CD14-positive monocyte (primary cell): ENCODE data around the gene TMEM184A. TPM values are rescaled to one million over a fixed set of nuclear protein-coding genes. Genes with fewer than 3 reads are reported as not detected.

Experiments
- DNase-seq, 3 donors: peaks; one replicate each; pipeline ENCODE4 v3.0.0-alpha.2; 2011 to 2022
- H2AFZ ChIP-seq: 2 replicates; pipeline ENCODE4 v1.6.0; 2012; ENCODE audit warnings: mild to moderate bottlenecking, low read depth, low read length, inconsistent platforms; ENCODE audit not compliant: insufficient read depth, poor library complexity, severe bottlenecking
- H3K27ac ChIP-seq, 2 donors: 1 replicate in 1 of 2; 2 replicates in 1 of 2; pipeline ENCODE4 v1.5.1; 2012 to 2013; ENCODE audit warnings: low read length in 2 of 2, control low read depth in 1 of 2, inconsistent platforms in 1 of 2, low read depth in 1 of 2, mild to moderate bottlenecking in 1 of 2
- H3K27me3 ChIP-seq, 2 donors: one replicate each; pipeline versions ENCODE4 v1.6.0 to v1.6.1; 2011 to 2013; ENCODE audit warnings: low read length in 2 of 2; ENCODE audit not compliant: control insufficient read depth in 2 of 2, insufficient read depth in 2 of 2
- H3K36me3 ChIP-seq, 2 donors: replicated peaks in 1 of 2; 1 replicate in 1 of 2; 2 replicates in 1 of 2; pipeline versions ENCODE4 v1.5.1 to v1.6.1; 2012 to 2013; ENCODE audit warnings: low read length in 2 of 2, control low read depth in 1 of 2, inconsistent platforms in 1 of 2, mild to moderate bottlenecking in 1 of 2; ENCODE audit not compliant: insufficient read depth in 2 of 2, control insufficient read depth in 1 of 2
- H3K4me1 ChIP-seq, 2 donors: 1 replicate in 1 of 2; 2 replicates in 1 of 2; pipeline versions ENCODE4 v1.5.1 to v1.6.1; 2012 to 2013; ENCODE audit warnings: low read length in 2 of 2, control low read depth in 1 of 2, inconsistent platforms in 1 of 2, mild to moderate bottlenecking in 1 of 2, moderate library complexity in 1 of 2; ENCODE audit not compliant: insufficient read depth in 2 of 2, control insufficient read depth in 1 of 2
- H3K4me2 ChIP-seq: replicated peaks from 2 replicates; pipeline ENCODE3; 2012; ENCODE audit warnings: low read length, moderate library complexity, mild to moderate bottlenecking; ENCODE audit not compliant: poor library complexity, severe bottlenecking; ENCODE audit errors: extremely low read depth
- H3K4me3 ChIP-seq, 3 experiments: fragments of 200-600 bp in 1 of 3; sonication (generic) in 1 of 3; replicated peaks in 1 of 3; 1 replicate in 2 of 3; 2 replicates in 1 of 3; pipeline ENCODE4 v1.5.1; 2011 to 2013; ENCODE audit warnings: low read length in 3 of 3, mild to moderate bottlenecking in 3 of 3, control low read depth in 2 of 3, low read depth in 2 of 3, inconsistent platforms in 1 of 3, moderate library complexity in 1 of 3
- H3K79me2 ChIP-seq: 2 replicates; pipeline ENCODE4 v1.6.0; 2012; ENCODE audit warnings: mild to moderate bottlenecking, control low read depth, inconsistent platforms, low read length, moderate library complexity; ENCODE audit not compliant: insufficient read depth
- H3K9ac ChIP-seq: 2 replicates; pipeline ENCODE4 v1.6.0; 2017; ENCODE audit warnings: low read length, mild to moderate bottlenecking; ENCODE audit not compliant: insufficient read depth, poor library complexity, severe bottlenecking
- H3K9me3 ChIP-seq, 2 donors: replicated peaks in 1 of 2; 1 replicate in 1 of 2; 2 replicates in 1 of 2; pipeline versions ENCODE4 v1.5.1 to v1.6.1; 2012 to 2013; ENCODE audit warnings: low read length in 2 of 2, control low read depth in 1 of 2; ENCODE audit not compliant: control insufficient read depth in 1 of 2, insufficient read depth in 1 of 2
- H4K20me1 ChIP-seq: 2 replicates; pipeline ENCODE4 v1.6.0; 2012; ENCODE audit warnings: mild to moderate bottlenecking, low read length, control low read depth, moderate library complexity; ENCODE audit not compliant: insufficient read depth
- H3K27ac Mint-ChIP-seq, 7 donors: one replicate each; pipeline ENCODE4 v1.8.0; 2020; ENCODE audit warnings: mild to moderate bottlenecking in 7 of 7, mixed read lengths in 7 of 7, moderate library complexity in 6 of 7, inconsistent platforms in 2 of 7
- H3K27me3 Mint-ChIP-seq, 3 donors: one replicate each; pipeline ENCODE4 v1.8.0; 2021 to 2022; ENCODE audit warnings: low read depth in 3 of 3, mild to moderate bottlenecking in 3 of 3, mixed read lengths in 3 of 3, moderate library complexity in 3 of 3, inconsistent platforms in 1 of 3
- H3K36me3 Mint-ChIP-seq, 2 donors: one replicate each; pipeline ENCODE4 v1.8.0; 2020; ENCODE audit warnings: mixed read lengths in 2 of 2, inconsistent platforms in 1 of 2, mild to moderate bottlenecking in 1 of 2
- H3K4me1 Mint-ChIP-seq: one replicate; pipeline ENCODE4 v1.8.0; 2020; ENCODE audit warnings: mild to moderate bottlenecking, mixed read lengths
- H3K4me3 Mint-ChIP-seq, 2 donors: one replicate each; pipeline ENCODE4 v1.8.0; 2020; ENCODE audit warnings: mild to moderate bottlenecking in 2 of 2, mixed read lengths in 2 of 2, moderate library complexity in 1 of 2
- H3K9me3 Mint-ChIP-seq, 7 donors: one replicate each; pipeline ENCODE4 v1.8.0; 2020 to 2022; ENCODE audit warnings: mixed read lengths in 7 of 7, mild to moderate bottlenecking in 6 of 7, moderate library complexity in 6 of 7, inconsistent platforms in 2 of 7
- CTCF ChIP-seq: fragments of 200-600 bp; IDR thresholded peaks from one replicate; pipeline ENCODE4 v1.8.0; 2022; ENCODE audit warnings: antibody characterized with exemption, mild to moderate bottlenecking
- WGBS: methylation state at CpG from one replicate; pipeline ENCODE4 v1.1.5; 2013; ENCODE audit warnings: missing lambda C conversion rate; ENCODE audit not compliant: insufficient coverage; 5-methylcytosine and 5-hydroxymethylcytosine counted together
- intact Hi-C, 2 donors: fragments of 100-400 bp; cut with micrococcal nuclease; formaldehyde crosslinking; loops; one replicate each; pipeline versions ENCODE4 v1.15.0 to v1.15.1; 2023
- polyA plus RNA-seq, 3 donors: library from polyadenylated mRNA; depleted of rRNA in 1 of 3; unstranded in 2 of 3; stranded (reverse) in 1 of 3; fragments of 300-500 nt in 2 of 3; fragments of >200 nt in 1 of 3; fragmentation: Illumina TruSeq in 2 of 3; gene quantifications; 1 replicate in 2 of 3; 2 replicates in 1 of 3; pipeline ENCODE4 v1.2.3, GENCODE V29; 2012 to 2021

Gene TMEM184A
- polyA plus RNA-seq, 3 donors: not detected

GRCh38 chr7:1557006-1557405 is 1.0 kb upstream of the TMEM184A start:
- Histone ChIP-seq H3K27ac (no peak overlapping the region), H3K4me2 (no peak overlapping the region), H3K9ac (no peak overlapping the region), H3K9me3 (no peaks in the 10 kb centered on the region), H3K79me2 (no peaks in the 10 kb centered on the region), H3K4me1 (no peaks in the 10 kb centered on the region), H3K4me3 (no peak overlapping the region), H2AFZ (no peak overlapping the region), H3K36me3 (no peaks in the 10 kb centered on the region), H4K20me1 (no peaks in the 10 kb centered on the region), H3K27me3 (no peaks in the 10 kb centered on the region)
- TF ChIP-seq CTCF: no peak
- H3K9me3 Mint-ChIP-seq: peaks cover 0 to 3% (median 0%) of the 10 kb centered on the region in 7 donors
- no peak for DNase-seq
- H3K4me3 Mint-ChIP-seq: no peak overlapping the region
- no peaks in the 10 kb centered on the region for H3K36me3 Mint-ChIP-seq
- WGBS: 100% methylated on average over 6 of the region's 7 CpGs
- peaks cover 0 to 6% (median 2%) of the 10 kb centered on the region in 3 donors for H3K27me3 Mint-ChIP-seq
- H3K4me1 Mint-ChIP-seq: peaks cover 2% of the 10 kb centered on the region
- intact Hi-C loops: no loop called here
- H3K27ac Mint-ChIP-seq: no peak overlapping the region

- Histone ChIP-seq H3K27ac (no peak overlapping the region), H3K36me3 (no peaks in the 10 kb centered on the region), H3K4me2 (no peak overlapping the region), H3K9me3 (no peaks in the 10 kb centered on the region), H3K79me2 (no peaks in the 10 kb centered on the region), H2AFZ (no peak overlapping the region), H3K27me3 (no peaks in the 10 kb centered on the region), H4K20me1 (no peaks in the 10 kb centered on the region), H3K4me1 (no peaks in the 10 kb centered on the region), H3K9ac (no peak overlapping the region), H3K4me3 (no peak overlapping the region)
- Mint-ChIP-seq H3K36me3 (no peaks in the 10 kb centered on the region), H3K27me3 (peaks cover 0 to 6% (median 2%) of the 10 kb centered on the region in 3 donors), H3K4me3 (no peak overlapping the region), H3K27ac (peak overlapping the region in 1 of 7 donors; percentile 28), H3K4me1 (peaks cover 2% of the 10 kb centered on the region), H3K9me3 (peaks cover 0 to 3% (median 0%) of the 10 kb centered on the region in 7 donors)
- intact Hi-C loops: no loop called here
- DNase-seq: no peak
- no peak for TF ChIP-seq CTCF
- WGBS: 64% methylated on average over 27 of the region's 35 CpGs
Observed at GRCh38 chr7:1555046-1555812, 776 bp downstream of the TMEM184A start.
